Astrocyte (in vitro differentiated cells and primary cell): ENCODE measurements around the gene KRAS. TPM values are rescaled to one million over a fixed set of nuclear protein-coding genes. Genes with fewer than 3 reads are reported as not detected.

Experiments used
- DNase-seq: peaks from one replicate; pipeline ENCODE4 v3.0.0-alpha.2; 2010; ENCODE audit warnings: low read depth
- FAIRE-seq: peaks from 2 replicates; lab custom pipeline; 2011; peaks lifted over from hg19 to GRCh38; lab: Jason Lieb, UNC
- H2AFZ ChIP-seq: 2 replicates; pipeline ENCODE4 v1.6.0; 2012; ENCODE audit warnings: low read depth, low read length, inconsistent platforms
- H3K27ac ChIP-seq: 2 replicates; pipeline ENCODE4 v1.5.1; 2011; ENCODE audit warnings: low read depth, low read length, inconsistent platforms
- H3K27me3 ChIP-seq: 2 replicates; pipeline ENCODE4 v1.6.0; 2011; ENCODE audit warnings: low read length, inconsistent platforms; ENCODE audit not compliant: insufficient read depth
- H3K36me3 ChIP-seq: 2 replicates; pipeline ENCODE4 v1.5.1; 2011; ENCODE audit warnings: low read length, inconsistent platforms; ENCODE audit not compliant: insufficient read depth
- H3K4me1 ChIP-seq: 2 replicates; pipeline ENCODE4 v1.5.1; 2011; ENCODE audit warnings: low read length, inconsistent platforms; ENCODE audit not compliant: insufficient read depth
- H3K4me2 ChIP-seq: 2 replicates; pipeline ENCODE4 v1.6.0; 2012; ENCODE audit warnings: low read length, inconsistent platforms
- H3K4me3 ChIP-seq: 2 replicates; pipeline ENCODE4 v1.5.1; 2011; ENCODE audit warnings: low read depth, mild to moderate bottlenecking, low read length, inconsistent platforms; ENCODE audit not compliant: insufficient read depth
- H3K79me2 ChIP-seq: 2 replicates; pipeline ENCODE4 v1.6.0; 2012; ENCODE audit warnings: mild to moderate bottlenecking, low read length, inconsistent platforms; ENCODE audit not compliant: insufficient read depth
- H3K9ac ChIP-seq: 2 replicates; pipeline ENCODE4 v1.6.0; 2012; ENCODE audit warnings: mild to moderate bottlenecking, low read length, inconsistent platforms
- H3K9me3 ChIP-seq: 2 replicates; pipeline ENCODE4 v1.5.1; 2012; ENCODE audit warnings: low read depth, mild to moderate bottlenecking, low read length, inconsistent platforms; ENCODE audit not compliant: insufficient read depth
- H4K20me1 ChIP-seq: 2 replicates; pipeline ENCODE4 v1.6.0; 2012; ENCODE audit warnings: low read length, inconsistent platforms; ENCODE audit not compliant: insufficient read depth
- H3K27ac Mint-ChIP-seq: one replicate; pipeline ENCODE4 v1.8.0; 2021; ENCODE audit warnings: mild to moderate bottlenecking, mixed read lengths; ENCODE audit not compliant: unreplicated experiment
- H3K27me3 Mint-ChIP-seq: one replicate; pipeline ENCODE4 v1.8.0; 2021; ENCODE audit warnings: low read depth, mixed read lengths; ENCODE audit not compliant: unreplicated experiment
- H3K36me3 Mint-ChIP-seq: one replicate; pipeline ENCODE4 v1.8.0; 2021; ENCODE audit warnings: low read depth, mixed read lengths; ENCODE audit not compliant: unreplicated experiment
- H3K4me1 Mint-ChIP-seq: one replicate; pipeline ENCODE4 v1.8.0; 2021; ENCODE audit warnings: low read depth, mixed read lengths; ENCODE audit not compliant: unreplicated experiment
- H3K4me3 Mint-ChIP-seq: one replicate; pipeline ENCODE4 v1.8.0; 2021; ENCODE audit warnings: mild to moderate bottlenecking, moderate library complexity, mixed read lengths; ENCODE audit not compliant: unreplicated experiment
- H3K9me3 Mint-ChIP-seq: one replicate; pipeline ENCODE4 v1.8.0; 2021; ENCODE audit warnings: mild to moderate bottlenecking, mixed read lengths; ENCODE audit not compliant: unreplicated experiment
- EZH2 ChIP-seq: IDR thresholded peaks from 2 replicates; pipeline ENCODE4 v1.6.1; 2012; ENCODE audit warnings: mild to moderate bottlenecking, low read length, inconsistent platforms; ENCODE audit not compliant: insufficient read depth
- total RNA-seq: library from RNA; stranded (reverse); gene quantifications from 2 replicates; pipeline ENCODE4 v1.2.1, GENCODE V29; 2021
- TF ChIP-seq, protein P1 (sequence below): IDR thresholded peaks from 2 replicates; pipeline ENCODE4 v1.5.1; 2011; ENCODE audit warnings: low read depth, mild to moderate bottlenecking, inconsistent platforms, low read length, moderate library complexity; ENCODE audit not compliant: insufficient read depth

The KRAS gene
- total RNA-seq, 1 donor from 2014 or later: 40.3 TPM

GRCh38 chr12:25241167-25242020 is 9.3 kb downstream of the KRAS start:
- no peak overlapping the region for H3K27ac Mint-ChIP-seq
- H3K9me3 Mint-ChIP-seq: no peaks in the 10 kb centered on the region
- Histone ChIP-seq H3K9me3 (no peaks in the 10 kb centered on the region), H3K79me2 (peaks cover 79% of the 10 kb centered on the region), H2AFZ (no peak overlapping the region), H3K36me3 (peaks cover 10% of the 10 kb centered on the region), H3K4me1 (peaks cover 2% of the 10 kb centered on the region), H3K27me3 (no peaks in the 10 kb centered on the region), H3K27ac (no peak overlapping the region), H3K9ac (no peak overlapping the region), H3K4me2 (no peak overlapping the region), H4K20me1 (peaks cover 34% of the 10 kb centered on the region), H3K4me3 (no peak overlapping the region)
- H3K27me3 Mint-ChIP-seq: no peaks in the 10 kb centered on the region
- FAIRE-seq (peak; percentile 60), DNase-seq (peak; percentile 30)
- H3K4me1 Mint-ChIP-seq: peaks cover 8% of the 10 kb centered on the region
- H3K4me3 Mint-ChIP-seq: no peak overlapping the region
- TF ChIP-seq, protein P1, sequence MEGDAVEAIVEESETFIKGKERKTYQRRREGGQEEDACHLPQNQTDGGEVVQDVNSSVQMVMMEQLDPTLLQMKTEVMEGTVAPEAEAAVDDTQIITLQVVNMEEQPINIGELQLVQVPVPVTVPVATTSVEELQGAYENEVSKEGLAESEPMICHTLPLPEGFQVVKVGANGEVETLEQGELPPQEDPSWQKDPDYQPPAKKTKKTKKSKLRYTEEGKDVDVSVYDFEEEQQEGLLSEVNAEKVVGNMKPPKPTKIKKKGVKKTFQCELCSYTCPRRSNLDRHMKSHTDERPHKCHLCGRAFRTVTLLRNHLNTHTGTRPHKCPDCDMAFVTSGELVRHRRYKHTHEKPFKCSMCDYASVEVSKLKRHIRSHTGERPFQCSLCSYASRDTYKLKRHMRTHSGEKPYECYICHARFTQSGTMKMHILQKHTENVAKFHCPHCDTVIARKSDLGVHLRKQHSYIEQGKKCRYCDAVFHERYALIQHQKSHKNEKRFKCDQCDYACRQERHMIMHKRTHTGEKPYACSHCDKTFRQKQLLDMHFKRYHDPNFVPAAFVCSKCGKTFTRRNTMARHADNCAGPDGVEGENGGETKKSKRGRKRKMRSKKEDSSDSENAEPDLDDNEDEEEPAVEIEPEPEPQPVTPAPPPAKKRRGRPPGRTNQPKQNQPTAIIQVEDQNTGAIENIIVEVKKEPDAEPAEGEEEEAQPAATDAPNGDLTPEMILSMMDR: peak; percentile 52
- TF ChIP-seq EZH2: no peak
- H3K36me3 Mint-ChIP-seq: peaks cover 3% of the 10 kb centered on the region

- no peak overlapping the region for H3K9ac ChIP-seq
- H3K9me3 ChIP-seq: no peaks in the 10 kb centered on the region
- H3K4me3 ChIP-seq: no peak overlapping the region
- FAIRE-seq (peak; percentile 37), DNase-seq (no peak)
- no peak overlapping the region for H3K27ac ChIP-seq
- peaks cover 72% of the 10 kb centered on the region for H3K79me2 ChIP-seq
- peaks cover 33% of the 10 kb centered on the region for H4K20me1 ChIP-seq
- no peaks in the 10 kb centered on the region for H3K27me3 ChIP-seq
- no peak overlapping the region for H3K4me2 ChIP-seq
- Mint-ChIP-seq H3K36me3 (no peaks in the 10 kb centered on the region), H3K9me3 (no peaks in the 10 kb centered on the region), H3K4me1 (peaks cover 19% of the 10 kb centered on the region), H3K4me3 (no peak overlapping the region), H3K27me3 (no peaks in the 10 kb centered on the region), H3K27ac (peak overlapping the region; percentile 5)
- H2AFZ ChIP-seq: no peak overlapping the region
- peaks cover 3% of the 10 kb centered on the region for H3K36me3 ChIP-seq
- TF ChIP-seq EZH2: no peak
- H3K4me1 ChIP-seq: peaks cover 5% of the 10 kb centered on the region
These were observed 14.1 kb downstream of the KRAS start for GRCh38 chr12:25236626-25237025.

GRCh38 chr12:25236190-25236589 is 14.5 kb downstream of the KRAS start:
- DNase-seq (peak; percentile 41), FAIRE-seq (no peak)
- Mint-ChIP-seq H3K9me3 (no peaks in the 10 kb centered on the region), H3K4me1 (peaks cover 19% of the 10 kb centered on the region), H3K36me3 (no peaks in the 10 kb centered on the region), H3K4me3 (no peak overlapping the region), H3K27ac (peak overlapping the region; percentile 5), H3K27me3 (no peaks in the 10 kb centered on the region)
- Histone ChIP-seq H3K4me2 (no peak overlapping the region), H4K20me1 (peaks cover 30% of the 10 kb centered on the region), H3K4me3 (no peak overlapping the region), H3K27ac (no peak overlapping the region), H3K36me3 (peaks cover 3% of the 10 kb centered on the region), H2AFZ (no peak overlapping the region), H3K9me3 (no peaks in the 10 kb centered on the region), H3K27me3 (no peaks in the 10 kb centered on the region), H3K79me2 (peaks cover 69% of the 10 kb centered on the region), H3K4me1 (peaks cover 5% of the 10 kb centered on the region), H3K9ac (no peak overlapping the region)
- TF ChIP-seq EZH2: no peak
- TF ChIP-seq, protein P1: no peak
